ENCODE measurements around the gene ARHGAP26.

Gene ARHGAP26

GRCh38 chr5:142881076-142881783 lies 111.1 kb downstream of the ARHGAP26 start:
- peak; percentile 29 for DNase-seq

DNA sequence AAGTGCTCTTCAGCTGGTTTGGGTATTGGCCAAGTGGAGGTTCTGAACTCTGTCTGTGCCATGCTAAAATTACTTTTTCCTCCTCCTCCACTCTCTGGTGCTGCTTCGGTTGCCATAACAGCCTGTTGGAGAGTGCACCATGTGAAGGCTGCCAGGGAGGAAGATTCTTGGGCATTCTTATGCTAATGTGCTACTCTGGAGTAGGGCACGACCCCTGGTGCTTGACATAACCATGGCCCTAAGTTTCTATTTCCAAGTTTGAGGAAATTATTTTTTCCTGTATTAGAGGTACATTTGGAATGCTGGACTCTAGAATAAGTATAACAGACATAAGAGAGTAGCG lies 111.6 kb downstream of the ARHGAP26 start:
- no peak for DNase-seq

DNA sequence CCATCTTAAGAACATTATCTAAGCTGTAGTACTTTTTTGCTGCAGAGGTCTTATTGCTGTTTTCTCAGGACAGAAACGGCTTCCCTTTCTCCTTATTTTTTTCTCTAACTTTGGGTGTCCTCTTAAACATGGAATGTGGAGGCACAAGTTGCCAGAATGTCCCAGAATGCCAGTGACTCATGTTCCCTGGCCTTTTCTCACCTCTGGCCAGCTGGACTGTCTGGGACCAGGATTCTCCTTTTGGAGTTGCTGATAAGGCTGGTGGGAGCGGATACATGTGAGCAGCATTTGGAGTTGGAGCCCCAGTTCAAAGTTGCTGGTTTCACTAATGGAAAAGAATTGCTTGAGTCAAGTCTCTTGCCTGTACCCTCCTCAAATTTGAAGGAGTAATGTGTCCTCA lies 112.8 kb downstream of the ARHGAP26 start:
- no peak for DNase-seq

GRCh38 chr5:142883438-142883837 lies 113.3 kb downstream of the ARHGAP26 start:
- DNase-seq = no peak

- no peak for DNase-seq
These were observed 113.9 kb downstream of the ARHGAP26 start for GRCh38 chr5:142884029-142884428.

GRCh38 chr5:142886211-142886610 lies 116.0 kb downstream of the ARHGAP26 start:
- DNase-seq = no peak

DNA sequence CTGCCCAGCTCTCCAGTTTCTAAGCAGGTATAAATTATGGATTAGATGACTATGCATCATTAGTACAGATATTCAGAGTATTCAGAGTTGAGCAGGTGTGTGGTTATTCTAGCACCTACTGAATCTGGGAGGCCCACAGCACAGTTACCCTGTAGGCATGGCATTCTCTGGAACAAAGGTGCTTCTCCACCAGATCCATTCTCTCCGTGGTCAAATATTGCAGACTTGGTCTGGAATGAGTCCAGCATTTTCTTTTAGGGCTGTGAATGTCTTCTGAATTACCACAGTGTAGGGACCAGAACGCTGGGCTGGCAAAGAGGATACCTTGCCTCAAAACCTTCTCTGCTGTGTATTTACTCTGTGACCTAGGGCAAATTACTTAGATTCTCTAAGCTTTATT lies 116.8 kb downstream of the ARHGAP26 start:
- no peak for DNase-seq

DNA sequence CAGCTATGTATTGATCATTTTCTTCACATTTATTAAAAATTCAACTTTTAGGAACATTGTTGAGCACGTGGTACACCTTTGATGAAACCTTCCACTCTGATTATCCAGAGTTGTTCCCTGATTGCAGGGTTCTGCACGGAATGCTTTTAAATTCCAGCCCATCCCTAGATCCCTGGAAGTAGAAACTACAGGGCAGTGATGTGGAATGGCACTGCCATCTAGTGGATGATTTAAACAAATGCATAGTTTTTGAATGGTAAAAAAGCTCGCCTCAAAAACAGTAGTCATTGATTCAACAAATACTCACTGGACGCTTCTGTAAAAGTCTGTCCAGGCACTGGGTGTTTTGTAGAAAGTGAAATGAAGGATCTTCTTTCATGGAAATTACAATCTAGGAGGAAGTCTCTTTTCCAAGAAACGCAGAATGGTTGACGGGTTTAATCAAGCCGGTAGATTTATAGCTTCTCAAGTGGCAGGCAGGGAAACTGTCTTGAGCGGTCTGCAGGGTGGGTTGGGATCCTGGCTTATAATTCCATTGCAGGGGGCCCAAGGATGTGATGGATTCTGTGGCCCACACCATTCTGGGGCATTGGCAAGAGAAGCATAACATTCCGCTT lies 118.4 kb downstream of the ARHGAP26 start:
- no peak for DNase-seq

DNA sequence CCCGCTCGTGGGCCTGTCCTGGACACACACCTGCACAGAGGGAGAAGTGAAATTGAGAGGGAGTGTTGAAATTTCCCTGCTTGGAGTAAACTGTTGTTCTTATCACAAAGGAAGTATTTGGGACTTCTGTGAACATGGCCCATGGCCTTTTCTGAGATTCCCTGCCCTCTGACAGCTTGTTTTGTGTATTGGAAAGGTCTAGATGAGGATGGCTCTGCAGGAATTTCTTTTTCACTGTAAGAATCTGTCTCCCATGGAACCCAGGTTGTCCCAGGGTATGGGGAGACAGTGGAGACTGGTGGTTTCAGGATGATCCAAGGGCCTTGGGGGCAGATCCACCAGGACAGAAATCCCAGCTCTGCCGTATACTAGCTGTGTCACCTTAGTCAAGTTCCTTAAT lies 121.8 kb downstream of the ARHGAP26 start:
- DNase-seq = no peak

GRCh38 chr5:142894315-142894714 lies 124.1 kb downstream of the ARHGAP26 start:
- no peak for DNase-seq

DNA sequence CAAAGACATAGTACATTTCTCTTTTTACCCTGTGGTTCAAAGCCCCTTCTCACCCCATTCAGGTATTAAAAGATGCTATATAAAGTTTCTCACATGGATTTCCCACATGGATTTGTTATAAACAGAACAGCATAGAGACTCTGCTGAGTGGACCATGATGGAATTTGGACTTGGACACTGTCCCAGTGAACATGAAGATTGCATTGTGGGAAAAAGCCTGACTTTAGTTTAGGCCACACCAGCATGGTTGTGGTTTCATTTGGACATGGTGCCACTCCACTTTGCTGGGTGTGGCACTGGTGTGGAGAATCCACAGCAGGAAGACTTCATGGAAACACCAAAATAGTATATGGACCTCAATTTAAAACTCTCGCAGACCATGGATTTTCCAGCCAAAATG lies 124.6 kb downstream of the ARHGAP26 start:
- DNase-seq = no peak

- no peak for DNase-seq
These were observed 126.3 kb downstream of the ARHGAP26 start for GRCh38 chr5:142896325-142897007.

DNA sequence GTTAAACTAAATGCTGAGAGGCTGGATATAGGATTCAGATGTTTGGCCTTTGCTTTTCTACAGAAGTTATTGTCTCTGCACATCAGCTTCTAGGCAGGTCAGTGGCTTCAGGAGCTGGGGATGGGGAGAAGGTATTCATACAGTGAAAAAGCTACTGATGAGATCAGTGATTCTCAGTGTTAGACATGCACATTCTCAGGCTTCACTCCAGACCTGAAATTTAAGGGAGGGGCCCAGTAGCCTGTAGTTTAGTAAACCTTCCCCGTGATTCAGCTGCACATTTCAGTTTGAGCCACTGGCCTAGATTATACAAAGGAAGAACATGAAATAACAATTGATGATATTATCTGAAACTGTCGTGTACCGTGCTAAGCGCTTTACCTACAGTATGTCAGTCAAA lies 127.2 kb downstream of the ARHGAP26 start:
- DNase-seq = no peak

DNA sequence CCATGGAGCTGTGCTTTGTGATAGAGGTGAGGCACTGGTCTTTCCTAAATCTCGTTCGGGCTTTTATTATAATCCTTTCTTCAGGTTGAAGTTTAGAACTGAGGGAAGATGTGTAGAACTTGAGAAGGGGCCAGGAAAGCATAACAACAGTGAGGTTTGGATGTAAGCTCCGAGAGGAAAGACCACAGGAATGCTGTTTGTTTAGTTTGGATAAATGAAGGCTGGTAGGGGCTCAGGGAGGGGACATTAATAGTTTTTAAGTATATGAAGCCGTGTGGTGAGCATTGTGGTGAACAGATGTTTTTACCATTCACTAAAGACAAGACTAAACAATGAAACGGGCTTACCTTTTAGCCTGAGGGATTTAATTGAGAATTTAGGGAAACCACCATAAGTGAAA lies 130.8 kb downstream of the ARHGAP26 start:
- no peak for DNase-seq

- DNase-seq = no peak
These were observed 131.5 kb downstream of the ARHGAP26 start for GRCh38 chr5:142901476-142902185.

DNA sequence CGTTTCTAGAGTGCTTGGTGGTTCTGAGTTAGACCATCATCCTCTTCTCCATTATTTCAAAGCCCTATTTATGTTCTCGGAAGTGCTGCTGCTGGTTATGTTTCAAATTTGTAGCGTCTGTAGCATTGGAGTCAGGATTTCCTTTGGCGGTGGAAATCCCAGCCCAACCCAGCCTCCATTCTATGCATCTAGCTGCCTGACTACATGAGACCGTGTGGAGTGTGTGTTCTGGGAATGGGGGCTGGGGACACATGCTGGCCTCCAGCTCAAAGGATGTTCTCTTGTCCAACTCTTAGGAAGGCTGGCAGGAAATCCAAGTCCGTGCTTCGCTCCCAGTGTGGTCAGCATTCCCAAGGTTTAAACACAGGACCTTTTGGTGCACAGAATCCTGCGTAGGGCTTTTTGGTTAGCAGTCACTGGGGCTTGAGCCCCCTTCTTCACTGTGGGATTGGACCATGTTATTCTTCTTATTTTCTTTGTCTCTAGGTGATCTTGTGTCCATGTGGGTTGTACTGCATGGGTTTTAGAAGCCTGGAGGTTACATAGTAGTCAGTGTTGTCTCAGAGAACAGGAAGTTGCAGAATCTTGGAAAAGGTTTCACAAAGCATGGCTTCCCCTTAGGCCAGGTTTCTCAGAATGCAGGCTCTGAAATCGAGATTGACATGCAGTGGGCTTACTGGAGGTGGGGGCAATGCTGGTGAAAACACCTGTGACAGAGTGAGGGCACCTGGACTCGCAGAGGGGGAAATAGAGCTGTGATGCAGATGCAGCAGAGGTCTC lies 132.2 kb downstream of the ARHGAP26 start:
- DNase-seq = no peak

DNA sequence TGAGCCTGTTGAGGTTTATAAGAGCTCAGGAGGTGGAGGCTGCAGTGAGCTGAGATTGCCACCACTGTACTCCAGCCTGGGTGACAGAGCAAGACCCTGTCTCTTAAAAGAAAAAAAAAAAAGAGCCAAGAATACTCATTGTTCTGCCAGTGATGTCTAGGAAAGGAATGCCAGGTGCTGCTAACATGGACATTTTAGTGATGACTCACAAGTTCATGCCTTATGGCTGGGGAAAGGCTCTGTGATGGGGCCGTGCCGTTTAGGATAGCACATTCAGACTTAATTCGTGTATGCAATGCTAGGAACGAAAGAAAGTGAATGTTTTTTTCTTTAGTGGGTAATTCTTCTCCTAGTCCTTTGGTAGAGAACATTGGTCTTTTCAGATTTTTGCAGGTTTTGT lies 134.2 kb downstream of the ARHGAP26 start:
- DNase-seq = no peak

GRCh38 chr5:142905348-142905747 lies 135.2 kb downstream of the ARHGAP26 start:
- DNase-seq = no peak

DNA sequence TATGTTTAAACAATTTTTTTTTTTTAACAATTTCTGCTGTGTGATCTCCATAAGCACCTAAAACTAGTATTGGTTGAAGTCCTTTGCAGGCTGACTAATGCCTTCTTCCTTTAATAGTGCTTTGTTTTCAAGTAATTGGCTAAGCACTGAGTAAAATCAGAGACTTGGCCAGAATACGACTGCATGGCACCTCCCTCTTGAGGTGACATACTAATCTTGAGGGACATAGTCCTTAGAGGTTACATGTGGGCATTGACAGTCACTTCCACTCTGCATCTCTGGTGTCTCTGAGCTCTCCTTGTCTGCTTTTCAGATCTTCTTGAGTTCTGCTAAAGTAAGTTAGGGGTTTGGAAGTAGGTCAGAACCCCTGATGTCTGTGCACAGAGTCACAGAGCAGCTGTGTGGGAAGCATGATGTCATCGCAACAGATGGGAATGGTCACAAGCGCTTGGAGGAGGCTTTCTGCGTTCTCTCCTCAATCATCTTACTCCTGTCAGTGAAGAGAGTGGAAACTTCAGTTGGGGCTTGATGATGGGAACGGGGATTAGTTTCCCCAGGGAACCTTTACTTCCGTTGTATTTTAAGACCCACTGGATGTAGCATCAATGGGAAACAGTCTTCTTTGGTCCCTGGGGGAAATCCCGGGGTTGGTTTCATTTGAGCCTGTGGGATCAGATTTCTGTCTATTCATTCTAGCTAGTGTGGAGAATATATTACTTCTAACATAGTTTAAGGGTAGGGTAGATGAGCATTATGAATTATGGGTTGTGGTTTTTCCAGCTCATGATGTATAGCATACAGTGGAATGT lies 136.9 kb downstream of the ARHGAP26 start:
- DNase-seq = no peak

DNA sequence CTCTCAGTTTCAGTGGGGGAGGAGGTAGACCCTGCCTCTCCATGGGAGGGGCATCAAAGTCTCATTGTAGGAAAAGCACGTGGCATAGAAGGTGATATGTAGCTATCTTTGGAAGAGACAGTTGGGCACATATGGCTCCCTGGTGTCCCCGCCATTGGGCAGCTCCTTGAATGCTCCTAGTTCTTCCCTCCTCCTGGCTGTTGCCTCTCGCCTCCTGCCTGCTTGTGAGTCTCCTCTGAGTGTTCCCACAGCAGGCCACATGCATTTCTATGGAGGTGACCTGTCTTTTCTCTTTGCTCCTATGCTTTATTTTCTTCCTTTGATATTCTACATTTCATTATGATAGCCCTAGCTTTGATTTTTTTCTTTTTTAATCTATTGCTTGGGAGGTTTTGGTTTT lies 138.5 kb downstream of the ARHGAP26 start:
- DNase-seq = no peak

- DNase-seq = no peak
These were observed 140.0 kb downstream of the ARHGAP26 start for GRCh38 chr5:142910128-142910527.

GRCh38 chr5:142911170-142911569 lies 141.0 kb downstream of the ARHGAP26 start:
- DNase-seq = no peak

Data from NK-92 treated with Interleukin-12 subunit alpha and Interleukin-12 subunit beta, amount 100 ng/mL, for 24 hours (cell line).